Mesothelial cell of epicardium (in vitro differentiated cells): ENCODE results near the gene UCP3. TPM values are rescaled to one million over a fixed set of nuclear protein-coding genes. Genes with fewer than 3 reads are reported as not detected.

Experiments used
- DNase-seq, 2 experiments: peaks; one replicate each; pipeline ENCODE4 v3.0.0; 2021; ENCODE audit warnings: low spot score in 2 of 2; ENCODE audit not compliant: unreplicated experiment in 2 of 2
- H3K27ac Mint-ChIP-seq: 2 replicates; pipeline ENCODE4 v1.8.0; 2021; ENCODE audit warnings: mixed read lengths
- H3K27me3 Mint-ChIP-seq: 2 replicates; pipeline ENCODE4 v1.8.0; 2021; ENCODE audit warnings: low read depth, mixed read lengths
- H3K36me3 Mint-ChIP-seq: 2 replicates; pipeline ENCODE4 v1.8.0; 2021; ENCODE audit warnings: mixed read lengths
- H3K4me1 Mint-ChIP-seq: 2 replicates; pipeline ENCODE4 v1.8.0; 2021; ENCODE audit warnings: mixed read lengths
- H3K4me3 Mint-ChIP-seq: 2 replicates; pipeline ENCODE4 v1.8.0; 2021; ENCODE audit warnings: mild to moderate bottlenecking, moderate library complexity, mixed read lengths
- H3K9me3 Mint-ChIP-seq: 2 replicates; pipeline ENCODE4 v1.8.0; 2021; ENCODE audit warnings: mixed read lengths
- CTCF ChIP-seq: fragments of 200-600 bp; sonication (generic); IDR thresholded peaks from one replicate; pipeline ENCODE4 v1.5.0; 2021; ENCODE audit warnings: antibody characterized with exemption; ENCODE audit not compliant: unreplicated experiment
- total RNA-seq: library from RNA; stranded (reverse); gene quantifications from 3 replicates; pipeline ENCODE4 v1.2.1, GENCODE V29; 2021

Gene UCP3
- total RNA-seq, 1 donor from 2014 or later: 5.8 TPM

DNA sequence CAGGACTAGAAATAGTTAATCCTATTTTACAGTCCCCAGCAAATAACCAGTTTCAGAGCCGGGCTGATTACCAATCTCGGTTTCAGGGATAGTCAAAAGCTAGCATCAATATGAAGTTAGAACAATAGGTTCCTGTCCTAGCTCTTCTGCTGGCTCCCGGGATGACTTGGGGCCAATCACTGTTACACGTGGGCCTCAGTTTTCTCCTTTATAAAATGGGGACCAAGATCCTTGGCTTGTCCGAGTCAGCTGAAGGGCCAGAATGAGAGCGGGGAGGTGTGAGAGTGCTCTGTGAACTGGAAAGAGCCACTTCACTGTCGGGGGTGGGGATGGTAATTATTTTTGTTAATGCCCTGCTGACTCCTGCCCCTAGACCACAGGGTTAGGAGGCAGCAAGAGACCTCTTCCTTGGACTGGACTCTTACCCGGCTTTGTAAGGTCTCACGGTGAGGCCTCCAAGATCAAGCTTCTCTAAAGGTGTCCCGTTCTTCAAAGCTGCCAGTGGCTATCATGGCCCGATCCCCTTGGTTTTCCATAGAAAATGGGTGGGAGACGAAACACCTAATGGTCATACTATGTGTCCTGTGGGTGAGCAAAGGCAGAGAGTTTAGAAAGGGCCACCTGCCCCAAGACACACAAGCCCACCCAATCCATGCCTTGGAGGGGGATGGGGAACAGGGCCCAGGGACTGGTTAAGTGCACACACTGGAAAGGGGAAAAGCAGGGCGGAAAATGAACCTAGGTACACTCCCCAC is 27.7 kb downstream of the UCP3 start:
- Mint-ChIP-seq H3K27ac (no peak overlapping the region), H3K36me3 (peaks cover 11% of the 10 kb centered on the region), H3K27me3 (peaks cover 9% of the 10 kb centered on the region), H3K9me3 (no peaks in the 10 kb centered on the region), H3K4me1 (peaks cover 25% of the 10 kb centered on the region), H3K4me3 (peak overlapping the region; percentile 82)
- no peak for TF ChIP-seq CTCF
- DNase-seq: no peak

DNA sequence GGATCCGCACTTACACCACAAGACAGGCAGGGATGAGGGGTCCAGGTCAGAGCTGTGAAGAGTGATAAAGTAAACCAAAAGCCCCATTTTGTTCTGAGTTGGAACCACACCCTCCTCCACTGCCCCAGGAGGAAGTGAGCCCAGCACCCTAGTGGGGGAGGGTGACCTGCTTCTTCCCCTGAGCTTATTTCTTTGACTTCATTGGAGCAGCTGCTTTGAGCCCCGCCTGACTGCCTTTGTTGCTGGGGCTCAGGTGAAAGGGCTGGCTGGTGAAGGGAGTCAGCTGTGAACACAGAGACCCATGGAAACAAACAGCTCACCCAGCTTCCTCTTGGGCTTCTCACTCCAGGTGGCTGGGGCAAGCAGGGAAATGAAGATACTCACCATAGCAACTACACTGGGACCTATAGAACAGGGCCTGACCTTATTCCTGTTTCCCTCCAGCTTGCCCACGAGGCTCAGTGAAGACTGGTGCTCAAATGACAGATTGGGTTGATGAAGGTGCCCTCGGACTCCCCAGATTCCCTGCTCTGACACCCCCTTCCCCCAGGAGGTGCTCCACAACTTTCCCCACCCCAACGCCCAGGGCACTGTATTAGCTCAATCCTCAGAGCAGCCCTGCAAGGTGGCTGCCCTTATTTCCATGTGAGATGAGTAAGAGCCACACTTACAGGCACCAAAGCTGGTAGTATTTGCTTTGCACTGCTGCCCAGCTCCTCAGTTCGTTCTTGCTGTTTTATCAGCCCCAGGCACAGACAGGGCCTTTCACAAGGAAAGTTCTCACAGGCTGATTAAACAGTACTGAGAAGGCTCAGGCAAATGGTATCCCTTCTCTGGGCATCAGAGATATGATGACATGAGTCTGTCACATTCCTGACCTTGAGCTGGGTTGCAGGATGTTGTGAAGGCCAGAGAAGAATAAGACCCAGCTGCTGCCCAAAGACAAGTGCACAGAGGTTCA is 28.6 kb downstream of the UCP3 start:
- Mint-ChIP-seq H3K4me1 (peaks cover 25% of the 10 kb centered on the region), H3K9me3 (no peaks in the 10 kb centered on the region), H3K27me3 (peaks cover 8% of the 10 kb centered on the region), H3K36me3 (peaks cover 18% of the 10 kb centered on the region), H3K4me3 (no peak overlapping the region), H3K27ac (no peak overlapping the region)
- no peak for TF ChIP-seq CTCF
- DNase-seq: no peak

DNA sequence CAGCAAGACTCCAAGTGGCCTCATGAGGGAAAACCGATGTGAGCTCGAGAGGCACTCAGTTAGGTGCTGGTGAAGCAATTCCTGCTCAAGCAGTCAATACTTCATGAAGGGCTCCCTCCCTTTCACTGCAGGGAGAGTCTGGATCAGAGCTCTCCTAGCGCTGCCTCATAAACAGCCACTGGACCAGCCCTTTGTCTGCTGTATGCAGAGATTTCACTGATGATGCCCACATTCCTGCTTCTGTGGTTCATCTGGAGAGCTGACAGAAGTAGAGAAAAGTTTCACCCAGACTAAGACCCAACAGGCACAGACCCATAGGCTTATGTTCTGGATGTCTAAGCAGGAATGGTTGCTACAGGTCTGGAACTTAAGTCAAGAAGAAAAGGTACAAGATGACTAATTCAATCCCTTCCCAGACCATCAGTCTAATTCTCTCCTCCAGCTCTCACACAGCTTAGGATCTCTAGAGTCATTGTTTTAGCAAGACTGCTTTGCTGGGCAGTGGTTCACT is 30.3 kb downstream of the UCP3 start:
- peaks cover 20% of the 10 kb centered on the region for H3K36me3 Mint-ChIP-seq
- peaks cover 6% of the 10 kb centered on the region for H3K27me3 Mint-ChIP-seq
- H3K4me1 Mint-ChIP-seq: peaks cover 23% of the 10 kb centered on the region
- no peak overlapping the region for H3K27ac Mint-ChIP-seq
- no peak for DNase-seq
- H3K4me3 Mint-ChIP-seq: no peak overlapping the region
- TF ChIP-seq CTCF: no peak
- no peaks in the 10 kb centered on the region for H3K9me3 Mint-ChIP-seq

DNA sequence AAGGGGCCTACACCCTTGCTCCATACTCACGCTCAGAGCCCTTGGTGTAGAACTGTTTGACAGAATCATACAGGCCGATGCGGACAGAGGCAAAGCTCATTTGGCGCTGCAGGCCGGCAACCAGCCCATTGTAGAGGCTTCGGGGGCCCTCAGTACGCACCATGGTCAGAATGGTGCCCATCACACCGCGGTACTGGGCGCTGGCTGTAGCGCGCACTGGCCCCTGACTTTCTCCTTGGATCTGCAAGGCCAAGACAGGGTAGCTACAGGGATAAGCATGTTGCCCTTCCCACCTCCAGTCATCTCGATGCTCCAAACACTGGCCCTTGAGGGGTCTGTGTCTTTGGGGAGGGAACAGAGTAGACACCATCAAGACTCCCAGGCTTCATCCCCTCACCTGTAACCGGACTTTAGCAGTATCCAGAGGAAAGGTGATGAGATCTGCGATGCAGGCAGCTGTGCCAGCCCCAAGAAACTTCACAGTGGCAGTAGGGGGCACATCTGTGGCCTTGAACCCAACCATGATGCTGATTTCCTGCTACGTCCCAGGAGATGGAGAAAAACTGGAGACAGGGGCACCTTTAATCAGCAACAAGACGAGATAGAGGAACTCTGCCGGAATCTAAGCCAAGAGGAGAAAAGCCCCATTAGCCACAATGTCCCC is 30.9 kb downstream of the UCP3 start:
- peaks cover 20% of the 10 kb centered on the region for H3K36me3 Mint-ChIP-seq
- H3K4me1 Mint-ChIP-seq: peaks cover 18% of the 10 kb centered on the region
- H3K9me3 Mint-ChIP-seq: no peaks in the 10 kb centered on the region
- no peak for TF ChIP-seq CTCF
- H3K27me3 Mint-ChIP-seq: peaks cover 6% of the 10 kb centered on the region
- H3K4me3 Mint-ChIP-seq: no peak overlapping the region
- no peak for DNase-seq
- no peak overlapping the region for H3K27ac Mint-ChIP-seq

- no peaks in the 10 kb centered on the region for H3K27me3 Mint-ChIP-seq
- H3K9me3 Mint-ChIP-seq: no peaks in the 10 kb centered on the region
- peaks cover 7% of the 10 kb centered on the region for H3K4me1 Mint-ChIP-seq
- no peak for DNase-seq
- peaks cover 20% of the 10 kb centered on the region for H3K36me3 Mint-ChIP-seq
- no peak overlapping the region for H3K27ac Mint-ChIP-seq
- TF ChIP-seq CTCF: no peak
- H3K4me3 Mint-ChIP-seq: no peak overlapping the region
These were observed 32.3 kb downstream of the UCP3 start for GRCh38 chr11:73976451-73977151.
